GM19240 (cell line): Measurements from ENCODE around the gene PTTG2.
"Not testable (repeated sequence)": the region's sequence is repeated elsewhere in the genome, so short reads cannot be mapped to it uniquely, and the experiment has no call there.

Source experiments
- DNase-seq: peaks from one replicate; pipeline ENCODE4 v3.0.0; 2011; ENCODE audit warnings: low spot score; ENCODE audit not compliant: insufficient read length

PTTG2 gene

DNA sequence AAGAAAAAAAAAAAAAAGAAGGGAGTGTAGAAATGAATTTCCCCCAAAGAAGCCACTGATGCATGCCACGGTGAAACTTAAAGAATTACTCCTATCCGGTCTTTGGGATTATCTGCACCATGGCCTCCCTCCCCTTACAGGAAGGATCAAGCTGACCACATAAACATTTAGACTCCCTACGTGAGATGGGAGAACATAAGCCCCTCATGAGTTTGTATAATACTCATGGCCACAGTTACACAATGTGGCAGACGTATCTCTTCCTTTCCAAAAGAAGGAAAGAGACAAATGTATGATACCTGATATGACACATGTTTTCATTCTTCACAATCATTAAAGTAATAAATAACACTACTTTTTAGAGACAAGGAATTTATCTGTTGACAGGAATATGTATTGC, 3.3 kb upstream of the PTTG2 start:
- DNase-seq: no peak

DNA sequence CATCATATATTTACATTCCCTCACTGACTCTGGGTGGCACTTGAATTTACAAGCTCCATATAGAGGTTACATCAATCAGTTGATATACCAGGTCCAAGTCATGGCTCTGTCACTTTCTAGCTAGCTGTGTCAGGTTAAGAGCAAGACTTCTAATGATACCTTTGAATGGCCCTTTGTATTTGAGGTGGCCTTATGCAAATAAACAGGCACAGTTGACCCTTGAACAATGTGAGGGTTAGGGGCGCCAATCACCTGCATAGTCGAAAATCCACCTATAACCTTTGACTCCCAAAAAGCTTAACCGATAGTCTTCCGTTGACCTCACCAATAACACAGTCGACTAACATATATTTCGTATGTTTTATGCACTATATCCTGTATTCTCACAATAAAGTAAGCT, 1.3 kb upstream of the PTTG2 start:
- DNase-seq: no peak

DNA sequence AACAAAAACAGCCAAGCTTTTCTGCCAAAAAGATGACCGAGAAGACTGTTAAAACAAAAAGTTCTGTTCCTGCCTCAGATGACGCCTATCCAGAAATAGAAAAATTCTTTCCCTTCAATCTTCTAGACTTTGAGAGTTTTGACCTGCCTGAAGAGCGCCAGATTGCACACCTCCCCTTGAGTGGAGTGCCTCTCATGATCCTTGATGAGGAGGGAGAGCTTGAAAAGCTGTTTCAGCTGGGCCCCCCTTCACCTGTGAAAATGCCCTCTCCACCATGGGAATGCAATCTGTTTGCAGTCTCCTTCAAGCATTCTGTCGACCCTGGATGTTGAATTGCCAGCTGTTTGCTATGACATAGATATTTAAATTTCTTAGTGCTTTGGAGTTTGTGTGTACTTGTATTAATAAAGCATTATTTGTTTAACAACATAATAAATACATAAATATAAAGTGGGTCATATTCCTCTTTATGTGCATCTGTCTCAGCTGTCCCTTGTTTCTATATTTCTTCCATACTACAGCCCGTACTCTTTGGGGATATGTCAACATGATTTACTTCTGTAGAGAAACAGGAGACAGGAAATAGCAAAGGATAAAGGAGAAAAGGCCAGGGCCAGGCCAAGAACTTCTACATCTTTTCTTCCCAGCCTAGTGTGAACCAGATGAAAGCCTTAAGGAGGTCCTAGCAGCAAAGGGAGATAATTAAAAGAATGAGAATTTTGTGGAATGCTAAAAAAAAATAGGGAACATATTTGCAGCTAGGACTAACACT, 667 bp downstream of the PTTG2 start:
- no peak for DNase-seq

DNA sequence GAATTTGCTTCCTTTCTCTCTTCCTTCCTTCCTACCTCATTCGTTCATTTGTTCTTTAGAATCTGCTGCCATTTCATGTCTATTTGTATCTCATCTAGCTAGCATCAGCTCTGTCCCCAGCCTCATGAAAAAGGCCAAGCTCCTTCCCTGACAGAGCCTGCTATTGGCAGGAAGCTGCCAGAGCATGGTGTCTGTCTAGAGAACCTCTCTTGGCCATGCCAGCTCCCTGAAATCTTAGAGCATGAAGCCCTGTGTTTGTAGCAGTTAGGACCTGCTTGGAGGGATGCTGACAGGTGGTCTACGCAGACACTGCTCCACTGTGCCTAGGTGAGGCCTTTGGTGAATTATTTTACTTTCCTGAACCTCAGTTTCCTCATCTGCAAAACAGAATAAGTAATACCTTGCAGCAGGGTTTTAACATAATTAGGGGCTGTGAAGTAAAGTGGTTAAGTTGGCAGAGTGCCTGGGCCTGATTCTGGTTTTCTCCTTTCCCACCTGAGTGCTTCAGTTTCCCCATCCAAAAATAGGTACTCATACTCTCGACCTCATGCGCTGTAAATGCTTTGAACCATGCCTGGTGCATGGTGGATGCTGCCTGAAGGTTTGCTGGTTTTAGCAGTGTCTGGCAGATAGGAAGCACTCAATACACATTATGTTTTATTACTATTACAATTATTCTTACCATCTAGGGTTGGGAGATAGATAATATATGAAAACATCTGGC, 4.7 kb downstream of the PTTG2 start:
- DNase-seq: no peak

DNA sequence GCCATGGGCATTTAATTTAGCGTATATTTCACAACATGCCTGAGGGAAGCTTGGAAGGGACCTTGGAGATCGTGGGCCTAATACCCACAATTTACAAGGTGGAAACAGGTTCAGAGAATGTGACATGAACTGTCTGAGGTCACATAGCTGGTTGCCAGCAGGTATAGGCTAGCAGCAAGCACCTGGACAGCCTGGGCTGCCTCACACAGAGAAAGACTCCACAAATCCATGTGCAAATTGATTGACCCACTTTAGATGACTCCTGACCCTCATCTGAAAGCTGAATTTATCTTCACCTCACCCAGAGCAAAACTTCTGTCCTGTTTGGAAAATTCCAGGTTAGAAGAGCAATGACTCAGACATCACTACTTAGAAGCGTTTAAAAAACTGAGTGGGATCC, 5.8 kb downstream of the PTTG2 start:
- DNase-seq: no peak

DNA sequence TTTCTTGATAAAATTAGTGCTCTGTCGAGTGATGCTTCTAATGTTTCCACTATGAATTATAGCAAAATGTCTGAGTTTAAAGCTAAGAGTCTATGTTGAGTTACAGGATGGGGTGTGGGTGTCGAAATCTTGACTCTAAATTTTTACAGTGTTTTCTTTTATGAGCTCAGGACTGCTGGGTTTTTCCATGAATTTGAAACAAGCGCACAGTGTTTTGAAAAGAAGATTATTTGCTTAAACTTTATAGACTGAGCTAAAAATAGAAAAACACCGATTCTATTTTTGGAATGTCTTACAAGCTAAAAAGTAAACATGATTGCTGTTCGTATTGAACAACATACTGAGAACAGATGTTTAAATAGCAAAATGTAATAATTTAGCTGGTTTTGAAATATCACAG, 7.5 kb downstream of the PTTG2 start:
- no peak for DNase-seq

DNA sequence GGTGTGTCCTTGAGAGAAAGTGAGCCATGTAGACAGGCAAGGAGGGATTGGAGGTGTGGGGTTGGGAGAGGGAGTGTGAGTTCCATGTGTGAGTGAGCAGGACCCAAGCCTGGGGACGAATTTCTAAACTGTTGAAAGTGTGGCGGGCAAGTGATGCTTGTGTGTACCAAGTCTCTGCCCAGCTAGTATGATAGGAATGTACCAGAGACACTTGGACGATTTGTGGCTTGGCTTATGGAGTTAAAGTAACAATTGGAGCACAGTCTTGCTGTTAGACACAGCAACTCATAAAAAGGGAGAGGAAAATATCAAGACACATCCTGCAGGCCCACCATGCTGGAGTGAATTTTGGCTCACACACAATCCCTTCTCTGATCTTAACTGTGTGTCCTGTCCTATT, 8.5 kb downstream of the PTTG2 start:
- DNase-seq: no peak

DNA sequence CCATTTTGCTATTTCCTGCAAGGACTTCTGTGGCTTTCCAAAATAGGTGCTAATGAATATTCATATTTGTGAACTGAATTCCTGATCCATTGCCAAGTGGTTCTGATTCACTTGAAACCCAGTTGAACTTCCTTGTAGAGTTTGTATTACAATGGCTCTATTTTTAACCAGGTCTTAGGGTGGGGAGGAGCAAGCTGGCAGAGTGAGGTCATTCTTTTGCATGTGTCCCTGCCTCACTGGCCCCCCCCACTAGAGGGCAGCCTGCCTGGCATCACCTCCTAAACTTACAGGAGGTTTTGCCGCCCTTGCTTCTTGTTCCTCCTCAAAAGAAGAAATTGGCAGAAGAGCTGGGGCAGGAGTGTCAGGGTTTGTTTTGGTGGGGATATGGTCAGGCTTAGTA, 10.5 kb downstream of the PTTG2 start:
- no peak for DNase-seq

DNA sequence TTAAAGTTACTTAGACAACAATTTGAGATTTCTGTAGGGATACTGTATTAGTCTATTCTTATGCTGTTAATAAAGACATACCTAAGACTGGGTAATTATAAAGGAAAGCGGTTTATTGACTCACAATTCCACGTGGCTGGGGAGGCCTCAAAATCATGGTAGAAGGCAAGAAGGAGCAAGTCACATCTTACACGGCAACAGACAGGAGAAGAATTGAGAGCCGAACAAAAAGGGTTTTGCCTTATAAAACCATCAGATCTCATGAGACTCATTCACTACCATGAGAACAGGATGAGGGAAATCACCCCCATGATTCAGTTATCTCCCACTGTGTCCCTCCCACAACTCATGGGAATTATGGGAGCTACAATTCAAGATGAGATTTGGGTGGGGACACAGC, 11.0 kb downstream of the PTTG2 start:
- DNase-seq: no peak

DNA sequence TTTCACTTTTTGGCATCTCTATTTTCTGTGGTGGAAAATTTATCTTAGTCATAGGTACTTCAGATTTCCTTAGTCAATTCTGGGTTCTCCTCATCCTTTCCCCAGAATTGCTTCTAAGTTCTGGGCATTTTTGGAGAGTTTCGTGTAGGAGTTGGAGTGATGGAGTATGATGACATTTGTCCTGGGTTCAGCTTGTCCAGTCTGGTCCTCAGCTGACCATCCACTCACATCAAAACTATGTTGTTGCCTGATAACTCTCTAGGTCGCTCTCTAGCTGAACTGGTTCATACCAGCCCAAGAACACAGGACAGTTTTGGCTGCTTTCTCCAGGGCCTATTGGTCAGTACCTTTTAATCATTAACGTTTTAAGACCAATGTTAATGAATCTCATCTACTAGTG, 13.2 kb downstream of the PTTG2 start:
- no peak for DNase-seq

DNA sequence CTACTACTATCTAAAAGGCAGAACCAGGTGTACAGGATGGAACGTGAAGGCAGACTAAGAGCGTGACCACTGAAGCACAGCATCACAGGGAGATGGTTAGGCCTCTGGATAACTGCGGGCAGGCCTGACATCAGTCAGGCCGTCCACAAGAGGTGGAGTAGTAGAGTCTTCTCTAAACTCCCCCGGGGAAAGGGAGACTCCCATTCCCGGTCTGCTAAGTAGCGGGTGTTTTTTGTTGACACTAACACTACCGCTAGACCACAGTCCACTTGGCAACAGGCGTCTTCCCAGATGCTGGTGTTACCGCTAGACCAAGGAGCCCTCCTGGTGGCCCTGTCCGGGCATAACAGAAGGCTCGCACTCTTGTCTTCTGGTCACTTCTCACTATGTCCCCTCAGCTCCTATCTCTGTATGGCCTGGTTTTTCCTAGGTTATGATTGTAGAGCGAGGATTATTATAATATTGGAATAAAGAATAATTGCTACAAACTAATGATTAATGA, 15.2 kb downstream of the PTTG2 start:
- DNase-seq: not testable (repeated sequence)

DNA sequence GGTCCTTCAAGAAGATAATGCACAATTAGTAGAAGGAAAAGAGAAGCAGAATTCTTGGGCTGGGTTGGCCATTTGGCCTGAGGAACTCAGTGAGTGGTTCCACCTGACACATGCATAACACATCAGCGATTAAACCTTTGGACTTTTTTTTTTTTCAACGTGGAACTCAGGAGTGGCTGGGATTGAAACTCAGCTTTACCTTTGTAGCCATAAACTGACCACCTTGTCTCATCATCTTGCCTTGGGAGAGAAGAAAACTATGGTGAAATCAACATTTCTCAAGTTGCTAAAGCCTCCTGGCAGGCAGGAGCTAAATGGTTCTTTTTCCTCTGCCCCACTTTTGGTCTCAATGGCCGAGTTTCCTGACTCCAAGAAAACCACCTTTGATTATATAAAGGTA, 16.3 kb downstream of the PTTG2 start:
- no peak for DNase-seq

DNA sequence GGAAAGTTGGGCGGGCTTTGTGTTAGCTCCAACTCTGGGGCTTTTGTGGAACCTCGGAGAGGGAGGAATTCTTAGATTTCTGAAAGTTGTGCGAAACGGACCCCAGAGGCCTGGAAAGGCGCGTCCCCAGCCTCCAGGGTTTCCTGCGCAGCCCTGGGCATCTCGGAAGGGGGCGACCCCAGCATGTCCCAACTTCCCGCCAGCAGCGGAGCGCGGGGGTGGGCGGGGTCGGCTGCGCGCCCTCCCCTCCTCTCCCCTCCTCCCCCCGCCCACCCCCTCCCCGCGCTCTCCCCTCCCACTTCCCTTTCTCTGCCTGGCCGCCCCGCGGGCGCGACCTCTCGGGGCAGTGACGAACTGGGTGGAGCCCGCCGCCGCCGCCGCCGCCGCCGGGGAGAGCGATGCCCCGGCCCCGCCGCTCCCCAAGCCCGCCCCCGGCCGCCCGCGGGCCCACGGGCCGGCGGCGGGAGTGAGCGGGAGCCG, 16.8 kb downstream of the PTTG2 start:
- peak; percentile 61 for DNase-seq

DNA sequence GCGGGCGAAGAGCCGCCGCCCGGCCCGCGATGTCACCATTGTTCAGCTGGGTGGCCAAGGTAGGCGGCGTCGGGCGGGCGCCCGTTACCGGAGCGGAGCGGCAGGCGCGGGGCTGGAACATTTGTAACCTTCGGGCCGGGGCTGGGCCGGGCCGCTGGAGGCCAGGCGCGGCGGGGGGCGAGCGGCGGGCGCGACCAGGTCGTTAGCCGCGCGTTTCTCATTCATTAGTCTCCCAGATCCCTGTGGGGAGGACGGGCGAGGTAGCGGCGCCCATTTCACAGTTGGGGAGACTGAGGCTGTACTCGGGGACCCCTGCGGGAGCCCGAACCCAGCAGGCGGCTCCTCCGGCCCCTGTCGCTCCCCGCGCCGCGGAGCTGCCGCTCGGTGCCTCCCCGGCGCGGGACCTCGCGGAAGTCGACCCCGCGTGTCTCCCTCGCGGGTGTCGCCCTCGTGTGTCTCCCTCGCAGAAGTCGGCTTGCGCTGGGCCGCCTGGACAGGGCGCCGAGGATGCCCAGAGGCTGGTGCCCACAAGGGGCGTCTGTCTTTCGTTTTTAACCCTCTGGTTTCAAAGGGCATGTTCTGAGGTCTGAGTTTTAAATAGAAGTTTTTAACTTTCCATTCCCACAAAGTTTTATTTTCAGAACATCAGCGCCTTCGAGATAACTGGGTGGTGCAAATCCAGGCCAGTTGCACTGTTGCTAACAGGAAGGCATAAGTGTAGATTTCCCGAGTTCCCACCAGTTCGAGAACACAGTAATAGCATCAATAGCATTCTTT, 17.5 kb downstream of the PTTG2 start:
- peak; percentile 60 for DNase-seq

DNA sequence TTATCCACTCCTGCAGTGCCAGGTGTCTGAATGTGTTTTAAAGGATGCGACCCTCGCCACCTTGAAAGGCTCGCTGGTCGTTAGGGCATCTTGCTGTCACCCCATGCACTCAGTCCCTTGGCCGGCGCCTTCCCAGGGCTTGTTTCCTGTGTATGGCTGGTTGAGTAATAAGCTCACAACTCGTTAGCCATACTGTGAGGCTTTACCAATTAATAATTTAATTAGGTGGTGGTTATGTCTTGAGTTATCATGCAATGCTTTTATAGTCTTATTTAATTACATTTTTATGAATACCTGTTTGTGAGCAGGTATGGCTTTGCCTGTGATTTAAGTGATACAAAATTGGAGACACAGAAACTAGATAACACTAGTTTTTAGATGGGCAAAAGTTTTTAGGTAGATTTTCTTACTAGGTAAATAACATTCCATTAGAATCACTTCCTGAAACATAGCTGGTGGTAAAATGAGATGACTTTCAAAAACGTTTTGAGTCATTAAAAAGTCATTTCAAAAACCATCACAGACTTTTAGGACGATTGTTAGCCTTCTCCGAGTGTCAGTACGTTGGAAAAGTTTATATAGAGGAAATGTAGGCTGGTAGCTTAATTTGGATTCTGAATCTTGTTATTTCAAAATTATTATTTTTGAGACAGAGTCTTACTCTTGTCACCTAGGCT, 18.2 kb downstream of the PTTG2 start:
- DNase-seq: peak; percentile 11

DNA sequence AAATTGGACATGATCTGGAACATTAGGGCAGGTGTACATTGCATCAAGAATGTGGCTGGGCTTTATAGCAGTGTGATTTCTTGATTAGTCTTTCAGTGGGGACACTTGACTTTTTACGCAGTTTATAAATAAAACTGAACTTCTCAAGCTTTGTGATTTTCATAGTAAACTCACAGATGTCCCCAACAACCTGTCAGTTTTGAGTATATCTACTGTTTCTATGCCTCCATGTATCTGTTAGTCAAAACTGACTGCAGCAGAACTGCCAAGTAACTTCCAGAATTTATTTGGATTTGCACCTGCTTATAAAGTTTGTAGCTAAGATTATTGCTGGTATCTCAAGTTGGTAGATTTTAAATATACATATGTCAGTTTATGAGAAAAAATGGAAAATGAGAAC, 20.0 kb downstream of the PTTG2 start:
- no peak for DNase-seq

DNA sequence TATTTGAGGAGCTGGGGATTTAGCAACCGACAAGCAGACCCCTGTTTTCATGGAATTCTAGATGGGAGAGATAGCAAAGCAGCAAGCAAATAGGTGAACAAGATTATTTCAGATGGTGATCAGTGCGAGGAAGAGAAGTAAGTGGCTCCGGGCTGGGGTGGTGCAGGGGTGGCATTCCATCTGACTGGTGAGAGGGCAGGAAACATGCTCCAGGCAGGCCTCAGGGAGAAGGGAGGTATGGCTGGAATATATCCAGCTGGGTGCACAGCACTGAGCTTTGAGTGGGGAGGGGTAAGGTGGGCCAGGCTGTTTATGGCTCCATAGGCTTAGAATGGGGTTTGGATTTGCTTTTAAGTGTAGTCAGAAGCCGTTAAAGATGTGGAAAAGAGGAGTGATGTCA, 21.2 kb downstream of the PTTG2 start:
- DNase-seq: no peak

DNA sequence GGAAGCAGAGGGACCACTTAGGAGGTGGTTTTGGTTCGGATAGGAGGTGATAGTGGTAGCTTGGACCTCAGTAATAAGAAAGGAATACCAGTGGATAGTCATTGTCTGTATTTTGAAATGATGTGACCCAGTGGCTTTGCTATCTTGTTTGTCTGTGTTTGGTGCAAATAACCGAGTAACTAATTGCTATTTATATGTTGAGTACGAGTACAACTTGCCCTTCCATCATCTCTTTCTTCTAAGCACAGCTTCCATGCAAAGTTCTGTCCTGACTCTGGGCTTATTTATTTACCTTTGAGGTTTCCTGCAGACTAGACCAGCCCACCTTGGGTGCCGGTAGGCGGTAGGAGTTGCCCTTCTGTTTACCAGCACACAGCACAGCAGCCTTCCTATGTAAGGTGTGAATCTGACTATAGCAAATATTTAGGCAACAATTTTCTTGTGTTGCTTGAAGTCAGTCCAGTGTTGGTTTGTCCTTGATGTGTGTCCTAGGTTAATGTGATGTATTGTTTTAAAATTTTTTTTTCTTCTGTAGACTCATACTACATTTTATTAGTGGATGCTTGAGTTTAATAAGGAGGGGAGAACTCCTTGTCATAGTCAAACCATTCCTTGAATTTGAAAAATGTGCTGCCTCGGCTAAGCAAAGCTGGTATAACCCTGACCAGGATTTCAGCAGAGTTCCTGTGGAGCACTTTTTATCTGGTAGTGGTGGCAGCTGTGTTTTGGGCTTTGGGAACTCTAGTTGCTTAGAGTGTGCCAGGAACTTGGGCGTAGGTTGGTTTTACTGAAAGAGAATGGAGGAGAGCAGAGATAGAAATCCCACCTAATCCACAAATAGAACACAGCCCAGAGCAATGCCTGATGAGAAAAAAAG, 21.9 kb downstream of the PTTG2 start:
- no peak for DNase-seq

DNA sequence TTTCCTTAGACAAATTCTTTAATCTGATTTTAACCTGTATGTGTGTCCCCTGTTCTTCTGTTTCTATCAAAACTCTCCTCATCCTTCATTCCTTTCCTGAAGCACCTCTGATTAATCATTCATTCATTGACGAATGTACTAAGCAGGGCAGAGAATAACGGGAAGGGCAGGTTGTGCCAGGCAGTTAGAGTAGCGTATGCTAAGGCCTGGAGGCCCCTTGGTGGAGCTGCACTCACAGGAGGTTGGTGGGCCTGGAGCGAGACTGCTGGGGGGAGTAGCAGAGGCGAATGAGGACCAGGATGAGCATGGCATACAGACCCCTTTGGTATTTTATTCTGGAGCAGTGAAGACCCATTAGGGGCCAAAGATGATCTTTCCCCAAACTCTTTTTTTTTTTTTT, 22.5 kb downstream of the PTTG2 start:
- no peak for DNase-seq

DNA sequence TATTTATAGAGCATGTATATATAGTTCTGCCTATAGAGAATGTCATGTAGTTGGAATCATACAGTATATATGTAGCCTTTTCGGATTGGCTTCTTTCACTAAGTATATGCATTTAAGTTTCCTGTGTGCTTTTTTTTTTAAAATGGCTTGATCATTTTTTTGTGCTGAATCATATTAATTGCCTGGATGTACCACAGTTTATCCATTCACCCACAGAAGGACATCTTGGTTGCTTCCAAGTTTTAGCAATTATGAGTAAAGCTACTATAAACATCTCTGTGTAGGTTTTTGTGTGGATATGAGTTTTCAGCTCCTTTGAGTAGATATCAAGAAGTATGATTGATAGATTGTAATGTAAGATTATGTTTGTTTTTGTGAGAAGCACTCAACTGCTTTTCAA, 23.8 kb downstream of the PTTG2 start:
- DNase-seq: no peak
